ENCODE measurements around the gene ACOT8.

GRCh38 chr20:45897692-45898091, 40.5 kb upstream of the ACOT8 start:
- TF ChIP-seq, protein P1, sequence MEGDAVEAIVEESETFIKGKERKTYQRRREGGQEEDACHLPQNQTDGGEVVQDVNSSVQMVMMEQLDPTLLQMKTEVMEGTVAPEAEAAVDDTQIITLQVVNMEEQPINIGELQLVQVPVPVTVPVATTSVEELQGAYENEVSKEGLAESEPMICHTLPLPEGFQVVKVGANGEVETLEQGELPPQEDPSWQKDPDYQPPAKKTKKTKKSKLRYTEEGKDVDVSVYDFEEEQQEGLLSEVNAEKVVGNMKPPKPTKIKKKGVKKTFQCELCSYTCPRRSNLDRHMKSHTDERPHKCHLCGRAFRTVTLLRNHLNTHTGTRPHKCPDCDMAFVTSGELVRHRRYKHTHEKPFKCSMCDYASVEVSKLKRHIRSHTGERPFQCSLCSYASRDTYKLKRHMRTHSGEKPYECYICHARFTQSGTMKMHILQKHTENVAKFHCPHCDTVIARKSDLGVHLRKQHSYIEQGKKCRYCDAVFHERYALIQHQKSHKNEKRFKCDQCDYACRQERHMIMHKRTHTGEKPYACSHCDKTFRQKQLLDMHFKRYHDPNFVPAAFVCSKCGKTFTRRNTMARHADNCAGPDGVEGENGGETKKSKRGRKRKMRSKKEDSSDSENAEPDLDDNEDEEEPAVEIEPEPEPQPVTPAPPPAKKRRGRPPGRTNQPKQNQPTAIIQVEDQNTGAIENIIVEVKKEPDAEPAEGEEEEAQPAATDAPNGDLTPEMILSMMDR (IDR thresholded peaks at IDR 0.05), result no peak
- TF ChIP-seq ZFX (IDR thresholded peaks at IDR 0.05; ENCODE audit: borderline replicate concordance), result no peak
